Left lobe of liver (tissue), 2 donors: ENCODE results near the gene ECEL1. TPM values are rescaled to one million over a fixed set of nuclear protein-coding genes. Genes with fewer than 3 reads are reported as not detected.

Source experiments
- ATAC-seq: fragments of 200-7000 bp; cut with Tn5 transposase; one replicate; pipeline ENCODE4 v1.9.1; 2020; ENCODE audit warnings: mild to moderate bottlenecking, moderate library complexity
- DNase-seq: peaks from one replicate; pipeline ENCODE4 v3.0.0-alpha.2; 2020; ENCODE audit warnings: low spot score
- total RNA-seq: library from RNA; stranded (reverse); gene quantifications from one replicate; pipeline ENCODE4 v1.2.1, GENCODE V29; 2021
- donor health status: DM: no; HTN: no; CAD: no; lungs with moderate emphysema.
- donor health status: DM: no; HTN: yes; CAD: no.

ECEL1 gene
- total RNA-seq, 1 donor from 2014 or later, result 0.48 TPM

DNA sequence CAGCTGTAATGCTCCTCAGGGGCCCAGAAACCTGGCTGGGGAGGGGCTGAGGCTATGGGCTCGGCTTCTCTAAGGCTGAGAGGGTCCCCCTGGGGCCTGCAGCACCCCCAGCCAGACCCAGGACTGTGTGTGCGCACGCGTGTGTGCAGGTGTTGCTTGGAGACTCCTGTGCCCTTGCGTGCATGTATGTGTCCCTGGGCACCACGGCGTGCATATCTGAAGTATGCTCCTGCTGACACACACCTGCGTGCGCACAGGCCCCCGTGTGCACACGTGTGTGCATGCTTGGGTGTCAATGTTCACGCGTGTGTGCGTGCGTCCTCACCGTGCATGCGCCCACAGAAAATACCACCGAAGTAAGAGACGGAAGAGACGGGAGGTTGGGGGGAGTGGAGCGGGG is 14.9 kb upstream of the ECEL1 start:
- ATAC-seq, result no peak
- no peak for DNase-seq

DNA sequence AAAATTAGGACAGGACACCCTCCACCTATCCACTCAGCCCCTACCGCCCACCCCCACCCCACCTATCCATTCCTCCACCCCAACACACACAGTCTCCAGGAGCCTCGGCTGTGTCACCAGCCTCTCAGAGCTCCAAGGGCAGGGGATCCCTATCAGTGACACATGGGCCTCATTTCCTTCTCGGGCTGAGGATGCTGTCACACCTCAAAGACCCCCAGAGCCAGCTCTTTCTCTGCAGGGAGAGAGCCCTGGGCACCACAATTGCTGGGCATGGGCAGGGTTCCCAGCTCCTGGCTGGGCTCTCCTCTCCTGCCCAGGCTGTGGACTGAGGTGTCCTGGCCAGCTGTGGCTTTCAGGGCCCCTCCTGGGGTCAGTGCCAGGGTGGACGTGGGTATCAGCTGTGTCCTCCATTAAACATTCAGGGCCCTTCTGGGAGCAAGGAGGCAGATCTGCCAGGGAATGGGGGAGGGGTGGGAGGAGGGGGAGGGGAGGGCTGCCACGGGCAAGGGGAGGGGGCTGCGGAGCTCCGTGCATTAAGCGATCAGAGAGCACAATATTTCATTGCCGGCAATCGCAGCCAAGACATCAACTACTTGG is 14.3 kb upstream of the ECEL1 start:
- DNase-seq (no peak), ATAC-seq (no peak)

DNA sequence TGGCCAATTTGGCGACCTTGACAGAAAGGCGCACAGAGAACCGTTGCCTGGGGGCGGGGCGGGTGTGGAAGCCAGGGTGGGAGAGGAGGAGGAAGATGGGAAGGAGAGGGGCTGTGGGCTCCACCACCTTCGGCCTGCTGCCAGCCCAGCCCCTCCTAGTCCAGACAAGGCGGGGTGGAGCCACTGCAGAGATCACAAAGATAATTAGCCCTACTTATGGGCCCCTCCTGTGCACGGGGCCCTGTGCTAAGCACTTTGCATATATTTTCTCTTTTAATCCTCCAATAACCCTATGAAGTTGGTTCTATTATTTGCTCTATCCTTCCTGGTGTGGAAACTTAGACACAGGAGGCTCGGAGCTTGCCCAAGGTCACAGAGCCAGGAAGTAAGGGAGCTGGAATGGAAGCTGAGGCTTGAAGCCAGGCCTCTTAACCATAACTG is 13.7 kb upstream of the ECEL1 start:
- no peak for ATAC-seq
- DNase-seq, result no peak

GRCh38 chr2:232498452-232498851 is 10.8 kb upstream of the ECEL1 start:
- ATAC-seq (no peak), DNase-seq (no peak)

DNA sequence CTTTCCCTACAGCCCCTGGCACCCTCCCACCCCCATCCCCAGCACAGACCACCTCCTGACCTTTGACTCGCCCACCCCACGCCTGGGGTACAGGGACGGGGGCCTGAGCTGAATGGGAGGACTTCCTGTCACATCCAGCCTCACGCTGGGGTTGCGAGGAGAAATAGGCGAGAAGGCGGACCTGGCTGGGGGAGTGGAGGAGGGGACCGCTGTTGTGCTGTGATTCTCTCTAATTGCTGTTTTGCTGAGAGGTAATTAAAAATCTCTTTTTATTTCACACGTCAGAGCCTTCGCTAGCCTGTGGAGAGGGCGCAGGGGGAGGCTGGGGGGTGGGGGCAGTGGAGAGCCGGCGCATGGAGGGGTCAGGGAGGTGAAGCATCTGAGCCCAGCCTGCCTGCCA is 9.7 kb upstream of the ECEL1 start:
- DNase-seq (no peak), ATAC-seq (no peak)

DNA sequence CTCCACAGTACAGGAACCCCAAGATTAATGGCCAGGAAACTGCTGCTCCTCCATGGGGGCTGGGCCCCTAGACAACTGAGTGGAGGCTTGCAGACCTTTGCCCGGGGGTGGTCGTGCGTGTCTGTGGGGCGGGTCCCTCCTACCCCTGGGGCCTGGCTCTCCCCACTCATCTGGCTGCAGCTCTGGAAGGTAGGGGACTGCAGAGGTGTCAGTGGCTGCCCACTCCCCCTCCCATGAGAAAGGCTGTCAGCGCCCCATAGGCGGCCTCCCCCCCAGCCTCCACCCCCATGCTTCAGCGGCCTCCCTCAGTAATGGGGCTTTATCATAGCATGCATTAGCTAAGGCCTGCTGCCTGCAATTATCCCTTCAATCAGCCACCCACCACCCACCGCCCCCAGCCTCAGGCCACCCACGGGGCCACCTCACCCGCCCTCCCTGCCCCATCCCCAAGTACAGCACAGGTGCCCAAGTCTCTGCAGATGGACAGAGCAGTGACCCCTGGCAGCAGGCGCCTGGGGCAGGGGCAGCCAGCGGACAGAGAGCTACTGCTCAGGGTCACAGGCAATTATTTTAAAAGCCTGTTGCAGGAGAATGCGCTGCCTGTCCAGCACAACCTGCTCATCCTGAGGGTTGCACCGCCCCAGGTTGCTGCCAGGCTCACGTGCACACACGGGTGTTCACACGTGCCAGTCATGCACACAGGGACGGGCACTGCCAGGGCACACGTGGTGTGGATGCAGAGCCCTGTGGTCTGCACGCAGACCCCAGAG is 9.1 kb upstream of the ECEL1 start:
- no peak for ATAC-seq

DNA sequence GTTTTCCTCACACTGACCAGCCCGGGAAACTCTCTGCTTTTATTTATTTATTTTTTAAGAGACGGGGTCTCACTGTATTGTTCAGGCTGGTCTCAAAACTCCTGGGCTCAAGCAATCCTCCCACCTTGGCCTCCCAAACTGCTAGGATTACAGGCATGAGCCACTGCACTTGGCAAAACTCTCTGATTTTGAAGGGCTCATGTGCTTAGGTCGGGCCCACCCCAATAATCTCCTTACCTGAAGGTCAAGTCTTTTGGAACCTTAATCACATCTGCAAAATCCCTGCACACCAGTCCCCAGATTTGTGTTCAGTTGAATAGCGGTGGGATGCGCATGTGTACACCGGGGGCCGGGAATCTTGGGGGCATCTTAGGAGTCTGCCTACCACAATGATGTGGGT is 7.7 kb upstream of the ECEL1 start:
- ATAC-seq, result no peak
- DNase-seq, result no peak

More for the DNA sequence above, 9.1 kb upstream of the ECEL1 start:
- no peak for DNase-seq

- ATAC-seq, result no peak
- DNase-seq, result no peak
Measured at GRCh38 chr2:232494542-232494941, 6.9 kb upstream of the ECEL1 start.

- ATAC-seq (no peak), DNase-seq (no peak)
Measured at GRCh38 chr2:232493701-232494474, 6.3 kb upstream of the ECEL1 start.

DNA sequence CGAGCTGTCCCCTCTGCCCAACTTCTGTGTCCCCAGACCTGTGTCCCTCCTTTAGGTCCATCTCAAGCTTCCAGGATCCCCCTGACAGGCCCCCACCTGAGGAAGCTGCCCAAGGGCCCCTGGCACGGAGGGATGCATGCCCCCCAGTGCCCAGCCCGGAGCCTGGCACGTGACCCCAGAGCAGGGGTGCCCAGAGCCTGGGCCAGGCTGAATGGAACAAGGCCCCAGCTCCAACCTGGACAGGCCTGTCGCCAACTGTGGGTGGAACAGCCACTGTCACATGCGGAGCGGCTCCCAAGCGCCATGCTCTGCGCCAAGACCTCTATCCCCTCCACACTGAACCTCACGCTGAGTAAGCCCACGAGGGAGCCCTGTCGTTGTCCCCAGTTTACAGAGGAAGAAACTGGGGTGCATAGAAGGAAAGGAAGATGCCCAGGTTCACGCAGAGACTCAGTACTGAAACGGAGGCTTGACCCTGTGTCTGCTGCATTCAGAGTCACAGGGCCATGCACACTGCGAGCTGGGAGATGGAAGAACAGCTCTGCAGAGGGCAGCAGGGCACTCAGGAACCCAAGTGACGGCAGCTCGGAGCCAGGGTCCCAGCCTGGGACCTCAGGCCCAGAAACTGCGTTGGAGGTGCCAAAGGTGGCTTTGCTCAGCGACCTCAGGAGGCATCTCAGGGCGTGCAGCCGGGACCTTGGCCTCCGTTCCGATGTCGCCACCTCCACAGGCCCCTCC is 5.5 kb upstream of the ECEL1 start:
- no peak for DNase-seq
- ATAC-seq, result no peak

DNA sequence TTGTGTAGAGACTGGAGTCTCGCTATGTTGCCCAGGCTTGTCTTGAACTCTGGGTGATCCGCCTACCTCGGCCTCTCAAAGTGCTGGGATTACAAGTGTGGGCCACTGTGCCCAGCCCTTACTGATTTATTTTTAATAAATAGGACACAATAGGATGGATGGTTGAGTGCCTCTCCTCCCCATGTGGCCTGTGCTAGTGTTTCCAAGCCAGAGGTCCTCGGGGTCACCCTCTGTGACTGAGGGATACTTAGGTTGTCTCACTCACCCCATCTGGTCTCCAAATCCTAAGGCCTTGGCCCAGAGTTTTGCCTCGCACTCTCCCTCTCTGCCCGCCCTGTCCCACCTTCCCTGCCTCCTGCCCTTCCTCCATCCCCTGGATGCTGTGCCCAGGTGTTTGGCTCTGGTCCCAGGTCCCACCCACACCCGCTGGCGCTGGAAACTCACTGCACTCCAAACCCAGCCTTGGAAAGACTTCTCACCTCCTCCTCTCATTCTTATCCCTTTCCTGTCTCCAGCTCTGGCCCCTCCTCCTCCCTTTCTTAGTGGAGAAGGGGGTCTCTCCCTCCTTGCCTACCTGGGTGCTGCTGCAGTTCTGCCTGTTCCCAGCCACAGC is 4.7 kb upstream of the ECEL1 start:
- ATAC-seq (no peak), DNase-seq (no peak)

- no peak for ATAC-seq
Measured at GRCh38 chr2:232491139-232491780, 3.6 kb upstream of the ECEL1 start.

DNA sequence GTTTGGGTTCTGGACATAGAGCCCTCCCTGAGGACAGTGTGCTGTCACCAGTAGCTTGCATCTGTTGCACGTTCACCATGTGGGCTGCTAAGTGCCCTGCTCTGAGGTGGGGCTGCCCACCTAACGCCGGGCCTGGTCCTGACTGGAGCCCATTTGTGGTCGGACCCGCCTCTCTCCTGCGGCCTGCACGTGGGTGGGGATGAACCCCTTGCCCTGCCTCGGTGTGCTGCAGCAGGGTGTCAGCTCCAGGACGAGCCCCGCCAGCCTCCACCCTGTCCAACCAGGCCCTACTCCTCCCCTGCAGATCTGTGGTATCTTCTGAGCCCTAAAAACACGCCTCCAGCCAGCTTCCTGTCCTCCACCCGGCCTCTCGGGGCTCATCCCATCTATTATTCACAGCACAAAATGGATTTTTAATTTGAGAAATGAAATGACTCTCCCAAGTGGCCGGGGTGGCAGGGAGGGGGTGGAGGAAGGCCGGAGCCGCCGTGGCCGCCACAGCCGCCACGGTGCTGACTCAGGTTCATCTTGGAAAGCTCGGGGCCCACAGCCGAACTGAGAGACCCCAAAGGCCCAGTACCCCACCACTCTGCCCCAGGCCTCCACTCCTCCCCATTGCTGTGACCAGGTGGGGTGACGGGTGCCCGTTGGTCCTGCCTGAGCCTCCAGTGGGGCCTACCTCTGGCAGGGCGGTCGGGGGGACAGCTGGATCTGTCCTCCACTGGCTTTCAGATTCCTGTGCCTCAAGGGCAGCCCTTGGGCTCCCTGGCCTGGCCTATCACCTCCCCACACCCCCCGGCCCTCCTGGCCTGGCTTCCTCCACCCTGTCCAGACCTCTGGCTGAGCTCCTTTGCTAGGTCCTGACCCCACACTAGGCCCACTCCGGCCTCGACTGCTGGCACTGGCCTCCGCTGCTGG is 2.8 kb upstream of the ECEL1 start:
- DNase-seq (no peak), ATAC-seq (no peak)

More at GRCh38 chr2:232491139-232491780, 3.6 kb upstream of the ECEL1 start:
- DNase-seq, result no peak

- ATAC-seq (no peak), DNase-seq (no peak)
Measured at GRCh38 chr2:232489516-232490220, 2.0 kb upstream of the ECEL1 start.

DNA sequence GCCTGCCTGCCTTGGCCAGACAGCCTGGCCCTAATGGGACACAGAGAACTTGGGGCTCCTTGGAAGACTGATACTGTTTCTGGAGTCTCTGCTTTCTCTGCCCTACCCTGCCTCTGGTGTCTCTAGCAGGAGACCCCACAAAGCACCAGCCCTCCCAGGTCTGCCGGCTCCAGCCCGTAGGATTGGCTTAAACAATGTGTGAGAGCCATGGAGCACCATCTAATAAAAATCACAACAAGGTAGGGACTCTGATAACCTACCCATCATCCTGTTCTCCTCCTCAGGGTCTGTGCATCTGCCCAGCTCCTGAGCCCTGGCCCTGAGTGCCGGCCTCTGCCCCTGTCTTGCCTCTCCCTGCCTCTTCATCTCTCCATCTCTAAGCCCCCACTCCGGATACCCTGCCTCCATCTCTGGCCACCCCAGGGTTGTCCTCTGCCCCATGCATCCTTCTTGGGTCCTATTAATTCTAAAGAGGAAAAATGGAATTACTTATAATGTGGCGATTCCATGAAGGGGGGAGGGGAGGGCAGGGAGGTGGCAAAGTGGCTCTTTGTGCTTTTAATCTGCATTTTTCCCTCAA is 1.2 kb upstream of the ECEL1 start:
- ATAC-seq (no peak), DNase-seq (no peak)

GRCh38 chr2:232488097-232488711 is 570 bp upstream of the ECEL1 start:
- ATAC-seq (no peak), DNase-seq (no peak)

DNA sequence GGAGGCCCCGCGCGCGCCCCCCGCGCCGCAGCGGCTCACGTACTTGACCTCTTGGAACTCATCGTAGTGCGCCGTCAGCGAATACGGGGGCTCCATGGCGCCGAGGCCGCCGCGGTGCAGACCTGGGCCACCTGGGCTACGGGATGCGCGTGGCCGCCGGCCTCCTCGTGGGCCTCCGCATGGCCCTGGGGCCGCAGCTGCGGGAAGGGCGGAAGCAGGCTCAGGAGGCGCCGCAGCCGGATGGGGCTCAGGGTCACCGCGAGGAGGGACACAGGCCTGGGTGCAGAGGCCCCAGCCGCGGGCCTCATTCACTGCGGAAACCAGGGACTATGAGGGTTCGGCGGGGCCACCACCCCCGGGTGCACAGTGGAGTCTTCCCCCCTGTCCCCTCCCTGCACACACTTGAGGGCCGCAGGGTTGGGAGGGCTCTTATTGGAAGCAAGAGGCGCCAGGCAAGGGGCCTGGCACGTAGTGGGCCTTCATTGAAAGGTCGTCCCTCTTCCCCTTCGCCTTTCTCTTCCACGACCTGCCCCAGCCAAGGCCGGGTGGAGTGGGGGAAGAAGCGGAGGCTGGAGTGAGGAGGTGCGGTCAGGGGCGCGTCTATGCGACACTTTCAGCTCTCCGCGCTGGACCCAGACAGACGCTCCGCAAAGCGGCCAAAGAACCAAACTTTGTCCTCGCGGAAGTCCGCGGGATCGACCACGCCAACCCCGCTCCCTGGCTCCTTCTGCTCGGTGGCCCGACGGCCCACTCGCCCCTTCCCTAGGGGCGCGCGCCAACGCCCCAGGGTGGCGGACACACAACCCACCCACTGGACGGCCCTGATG is 863 bp downstream of the ECEL1 start:
- ATAC-seq (no peak), DNase-seq (no peak)
